T-helper 1 cell (primary cell): Measurements from ENCODE around the gene CLPSL2.
A peak's percentile ranks its signal among the peaks of the same experiment; 100 is the strongest.

Experiments
- DNase-seq, 5 donors: peaks; one replicate each; pipeline ENCODE4 v3.0.0-alpha.2; 2012 to 2020

CLPSL2 gene

GRCh38 chr6:35747877-35748276, 28.5 kb upstream of the CLPSL2 start:
- DNase-seq, result no peak

GRCh38 chr6:35750557-35750956, 25.8 kb upstream of the CLPSL2 start:
- DNase-seq, result no peak

- DNase-seq, result peak in 1 of 5 donors; percentile 40
Measured at GRCh38 chr6:35751594-35751993, 24.8 kb upstream of the CLPSL2 start.

GRCh38 chr6:35752330-35752729, 24.1 kb upstream of the CLPSL2 start:
- no peak for DNase-seq

GRCh38 chr6:35754452-35755277, 21.7 kb upstream of the CLPSL2 start:
- no peak for DNase-seq

GRCh38 chr6:35755278-35755924, 21.0 kb upstream of the CLPSL2 start:
- no peak for DNase-seq

- DNase-seq, result peak in 1 of 5 donors; percentile 20
Measured at GRCh38 chr6:35757456-35758123, 18.8 kb upstream of the CLPSL2 start.

- no peak for DNase-seq
Measured at GRCh38 chr6:35759426-35759825, 17.0 kb upstream of the CLPSL2 start.

- DNase-seq, result no peak
Measured at GRCh38 chr6:35765739-35766138, 10.7 kb upstream of the CLPSL2 start.

- DNase-seq, result no peak
Measured at GRCh38 chr6:35769211-35769610, 7.2 kb upstream of the CLPSL2 start.

GRCh38 chr6:35771343-35771627, 5.1 kb upstream of the CLPSL2 start:
- DNase-seq, result no peak

- no peak for DNase-seq
Measured at GRCh38 chr6:35774116-35774794, 2.1 kb upstream of the CLPSL2 start.

GRCh38 chr6:35775031-35775430, 1.4 kb upstream of the CLPSL2 start:
- no peak for DNase-seq

- no peak for DNase-seq
Measured at GRCh38 chr6:35777356-35778102, 1.1 kb downstream of the CLPSL2 start.

GRCh38 chr6:35778437-35778836, 2.0 kb downstream of the CLPSL2 start:
- DNase-seq, result no peak

- DNase-seq, result no peak
Measured at GRCh38 chr6:35780719-35781118, 4.3 kb downstream of the CLPSL2 start, which contains the start of gene CLPSL1. CLPSL1 (plus strand) TSS chr6:35781019; CDS start chr6:35781111, 92 bp downstream.

GRCh38 chr6:35781290-35781689, 4.9 kb downstream of the CLPSL2 start:
- no peak for DNase-seq

GRCh38 chr6:35782424-35782823, 6.0 kb downstream of the CLPSL2 start:
- no peak for DNase-seq

GRCh38 chr6:35784200-35784599, 7.8 kb downstream of the CLPSL2 start:
- no peak for DNase-seq

GRCh38 chr6:35786272-35786671, 9.9 kb downstream of the CLPSL2 start:
- DNase-seq, result no peak

- DNase-seq, result no peak
Measured at GRCh38 chr6:35786810-35787209, 10.4 kb downstream of the CLPSL2 start.
